Parathyroid adenoma (tissue), 2 donors: ENCODE measurements around the gene TARS2.

ENCODE experiments used
- H2AFZ ChIP-seq: fragments of 300-600 bp; sonication (generic); one replicate; pipeline ENCODE4 v1.7.0; 2017; ENCODE audit warnings: antibody characterized with exemption, mild to moderate bottlenecking
- H3K27ac ChIP-seq: fragments of 300-600 bp; sonication (generic); one replicate; pipeline ENCODE4 v1.7.0; 2017
- H3K27me3 ChIP-seq: fragments of 300-600 bp; sonication (generic); one replicate; pipeline ENCODE4 v1.7.0; 2017; ENCODE audit warnings: low read length; ENCODE audit not compliant: control insufficient read depth, insufficient read depth
- H3K36me3 ChIP-seq: fragments of 300-600 bp; sonication (generic); one replicate; pipeline ENCODE4 v1.7.0; 2017; ENCODE audit warnings: low read length; ENCODE audit not compliant: control insufficient read depth, insufficient read depth
- H3K4me1 ChIP-seq: fragments of 300-600 bp; sonication (generic); one replicate; pipeline ENCODE4 v1.7.0; 2017; ENCODE audit warnings: control low read depth
- H3K4me2 ChIP-seq: fragments of 300-600 bp; sonication (generic); one replicate; pipeline ENCODE4 v1.7.0; 2017; ENCODE audit warnings: low read length
- H3K4me3 ChIP-seq: fragments of 300-600 bp; sonication (generic); one replicate; pipeline ENCODE4 v1.7.0; 2017; ENCODE audit warnings: low read depth, low read length
- H3K79me2 ChIP-seq: fragments of 300-600 bp; sonication (generic); one replicate; pipeline ENCODE4 v1.7.0; 2017; ENCODE audit warnings: control low read depth
- H3K9ac ChIP-seq: fragments of 300-600 bp; sonication (generic); one replicate; pipeline ENCODE4 v1.7.0; 2017; ENCODE audit warnings: mild to moderate bottlenecking
- H3K9me3 ChIP-seq: fragments of 300-600 bp; sonication (generic); one replicate; pipeline ENCODE4 v1.7.0; 2017; ENCODE audit warnings: low read length; ENCODE audit not compliant: control insufficient read depth
- CTCF ChIP-seq: fragments of 300-600 bp; sonication (generic); IDR thresholded peaks from one replicate; pipeline ENCODE4 v1.7.0; 2017; ENCODE audit warnings: antibody characterized with exemption, mild to moderate bottlenecking
- donor health status: primary hyperparathyroidism.

TARS2 gene

GRCh38 chr1:150476754-150477153, 10.5 kb upstream of the TARS2 start:
- Histone ChIP-seq H3K4me3 (no peak overlapping the region), H3K4me2 (no peak overlapping the region), H3K9ac (no peak overlapping the region), H3K36me3 (no peaks in the 10 kb centered on the region), H3K9me3 (no peaks in the 10 kb centered on the region), H3K27me3 (no peaks in the 10 kb centered on the region), H3K79me2 (no peaks in the 10 kb centered on the region), H2AFZ (no peak overlapping the region), H3K27ac (no peak overlapping the region), H3K4me1 (no peaks in the 10 kb centered on the region)
- no peak for TF ChIP-seq CTCF

- Histone ChIP-seq H3K27me3 (no peaks in the 10 kb centered on the region), H3K4me1 (no peaks in the 10 kb centered on the region), H3K79me2 (no peaks in the 10 kb centered on the region), H3K9ac (no peak overlapping the region), H3K36me3 (no peaks in the 10 kb centered on the region), H3K27ac (no peak overlapping the region), H2AFZ (no peak overlapping the region), H3K4me3 (no peak overlapping the region), H3K4me2 (no peak overlapping the region), H3K9me3 (no peaks in the 10 kb centered on the region)
- TF ChIP-seq CTCF: no peak
Measured at GRCh38 chr1:150477320-150477719, 9.9 kb upstream of the TARS2 start.

GRCh38 chr1:150477733-150478132, 9.5 kb upstream of the TARS2 start:
- H3K27me3 ChIP-seq: no peaks in the 10 kb centered on the region
- H2AFZ ChIP-seq: no peak overlapping the region
- no peak for TF ChIP-seq CTCF
- no peaks in the 10 kb centered on the region for H3K9me3 ChIP-seq
- H3K27ac ChIP-seq: no peak overlapping the region
- no peaks in the 10 kb centered on the region for H3K79me2 ChIP-seq
- no peak overlapping the region for H3K4me3 ChIP-seq
- H3K9ac ChIP-seq: no peak overlapping the region
- no peak overlapping the region for H3K4me2 ChIP-seq
- no peaks in the 10 kb centered on the region for H3K36me3 ChIP-seq
- no peaks in the 10 kb centered on the region for H3K4me1 ChIP-seq

GRCh38 chr1:150479370-150479769, 7.8 kb upstream of the TARS2 start:
- H3K4me3 ChIP-seq: no peak overlapping the region
- no peak overlapping the region for H3K9ac ChIP-seq
- no peaks in the 10 kb centered on the region for H3K79me2 ChIP-seq
- no peaks in the 10 kb centered on the region for H3K27me3 ChIP-seq
- no peaks in the 10 kb centered on the region for H3K36me3 ChIP-seq
- H3K4me1 ChIP-seq: no peaks in the 10 kb centered on the region
- H3K27ac ChIP-seq: no peak overlapping the region
- H3K9me3 ChIP-seq: no peaks in the 10 kb centered on the region
- no peak overlapping the region for H3K4me2 ChIP-seq
- H2AFZ ChIP-seq: no peak overlapping the region
- TF ChIP-seq CTCF: no peak

GRCh38 chr1:150479927-150480352, 7.3 kb upstream of the TARS2 start:
- TF ChIP-seq CTCF: no peak
- Histone ChIP-seq H3K36me3 (no peaks in the 10 kb centered on the region), H2AFZ (no peak overlapping the region), H3K4me2 (no peak overlapping the region), H3K4me1 (no peaks in the 10 kb centered on the region), H3K27me3 (no peaks in the 10 kb centered on the region), H3K79me2 (no peaks in the 10 kb centered on the region), H3K4me3 (no peak overlapping the region), H3K27ac (no peak overlapping the region), H3K9ac (no peak overlapping the region), H3K9me3 (no peaks in the 10 kb centered on the region)
